ENCODE measurements around the gene P4HA2. TPM values are rescaled to one million over a fixed set of nuclear protein-coding genes. Genes with fewer than 3 reads are reported as not detected.

P4HA2 gene
- total and polyA plus RNA-seq, 9 of the 15 experiments (the other 6 are each of a cell fraction or from before 2014, with no cell fraction given), result 9.6 to 50.0 (median 12.7) TPM

DNA sequence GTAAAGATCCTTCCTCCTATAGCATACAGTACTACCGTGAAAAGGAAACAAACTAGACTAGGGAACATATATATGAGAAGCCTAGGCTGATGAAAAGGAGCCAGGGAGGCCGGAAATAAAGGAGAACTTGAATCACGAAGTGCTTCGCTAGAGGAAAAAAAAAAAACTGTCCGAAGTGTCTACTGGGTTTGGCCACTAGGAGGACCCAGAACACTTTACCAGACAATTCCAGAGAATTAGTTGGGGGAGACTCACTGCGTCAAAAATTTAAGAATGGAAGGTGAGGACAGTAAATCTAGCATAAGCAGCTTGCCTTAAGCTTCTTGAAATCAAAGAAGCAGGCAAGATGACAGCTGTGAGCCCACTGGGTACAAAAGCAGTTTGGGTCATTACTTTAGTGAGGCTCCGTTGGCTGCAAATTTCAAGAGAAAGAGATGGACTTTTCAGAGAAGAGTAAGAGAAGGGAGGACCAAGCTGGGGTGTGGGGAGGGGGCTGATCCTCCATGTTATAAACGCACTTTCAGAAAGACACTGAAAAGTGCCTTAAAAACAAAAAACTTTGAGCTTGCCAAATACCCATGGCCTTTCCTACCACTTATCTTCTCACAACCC is 47.4 kb downstream of the P4HA2 start (continued):
- TF ChIP-seq GTF3C2 (IDR thresholded peaks at IDR 0.05; ENCODE audit: borderline replicate concordance, extremely low read depth, insufficient read length) (no peak), BRCA1 (IDR thresholded peaks at IDR 0.05) (no peak), BRCA1 (CRISPR knock-in tag; IDR thresholded peaks at IDR 0.05) (no peak), L3MBTL2 (IDR thresholded peaks at IDR 0.05) (peak; percentile 36), RAD21 (CRISPR knock-in tag; conservative IDR thresholded peaks at IDR 0.05 in 1 of 2, IDR thresholded peaks at IDR 0.05 in 1 of 2) (peak; percentile 66 to 72), RREB1 (CRISPR knock-in tag; IDR thresholded peaks at IDR 0.05) (no peak), ZNF347 (CRISPR knock-in tag; IDR thresholded peaks at IDR 0.05; ENCODE audit: low read depth) (no peak), UBTF (IDR thresholded peaks at IDR 0.05; ENCODE audit: borderline replicate concordance in 1 of 2, low read depth in 2 of 2, low read length in 2 of 2) (0 out of 4 replicates have a peak, but pooled peaks of 1 of the 2 experiments have one; percentile 46), GTF2E2 (tag; IDR thresholded peaks at IDR 0.05) (no peak), ZNF217 (CRISPR knock-in tag; IDR thresholded peaks at IDR 0.05) (no peak), ATF1 (CRISPR knock-in tag; IDR thresholded peaks at IDR 0.05) (no peak), ATF1 (tag; IDR thresholded peaks at IDR 0.05) (peak; percentile 19)

All from K562 (cell line).